H9 (cell line): ENCODE measurements around the gene CIB4. TPM values are rescaled to one million over a fixed set of nuclear protein-coding genes. Genes with fewer than 3 reads are reported as not detected.

Source experiments
- DNase-seq: peaks from one replicate; pipeline ENCODE4 v3.0.0-alpha.2; 2017
- H2AFZ ChIP-seq: one replicate; pipeline ENCODE4 v1.6.1; 2013; ENCODE audit warnings: mild to moderate bottlenecking, low read length, control low read depth, moderate library complexity
- H2AK5ac ChIP-seq: 2 replicates; pipeline ENCODE4 v1.6.1; 2013; ENCODE audit warnings: low read length, control low read depth, mixed read lengths; ENCODE audit not compliant: insufficient read length
- H2BK120ac ChIP-seq: one replicate; pipeline ENCODE4 v1.6.1; 2013; ENCODE audit warnings: low read depth, mild to moderate bottlenecking, low read length, control low read depth, inconsistent platforms; ENCODE audit not compliant: poor library complexity, severe bottlenecking
- H2BK12ac ChIP-seq: 2 replicates; pipeline ENCODE4 v1.6.1; 2013; ENCODE audit warnings: low read length, control low read depth, mixed read lengths, low read depth; ENCODE audit not compliant: insufficient read length
- H2BK15ac ChIP-seq: 2 replicates; pipeline ENCODE4 v1.6.1; 2013; ENCODE audit warnings: low read depth, low read length, control low read depth
- H2BK20ac ChIP-seq: one replicate; pipeline ENCODE4 v1.6.1; 2013; ENCODE audit warnings: low read depth, mild to moderate bottlenecking, low read length, control low read depth, inconsistent platforms; ENCODE audit not compliant: poor library complexity, severe bottlenecking
- H2BK5ac ChIP-seq: 2 replicates; pipeline ENCODE4 v1.6.1; 2013; ENCODE audit warnings: low read length, control low read depth, mixed read lengths; ENCODE audit not compliant: insufficient read length
- H3K14ac ChIP-seq: 2 replicates; pipeline ENCODE4 v1.6.1; 2013; ENCODE audit warnings: low read length, control low read depth; ENCODE audit not compliant: insufficient read depth
- H3K18ac ChIP-seq: 2 replicates; pipeline ENCODE4 v1.6.1; 2013; ENCODE audit warnings: low read depth, mild to moderate bottlenecking, mixed read lengths, low read length, control low read depth; ENCODE audit not compliant: insufficient read length
- H3K23ac ChIP-seq: 2 replicates; pipeline ENCODE4 v1.6.1; 2013; ENCODE audit warnings: low read length, control low read depth, mixed read lengths, low read depth; ENCODE audit not compliant: insufficient read length
- H3K23me2 ChIP-seq: 2 replicates; pipeline ENCODE4 v1.6.1; 2013; ENCODE audit warnings: low read depth, mild to moderate bottlenecking, mixed read lengths, low read length, control low read depth; ENCODE audit not compliant: insufficient read length, poor library complexity, severe bottlenecking
- H3K27ac ChIP-seq: 2 replicates; pipeline ENCODE4 v1.5.1; 2013; ENCODE audit warnings: low read length, control low read depth, mixed read lengths, low read depth; ENCODE audit not compliant: insufficient read length
- H3K27me3 ChIP-seq: 2 replicates; pipeline ENCODE4 v1.6.1; 2013; ENCODE audit warnings: low read length, control low read depth, inconsistent platforms; ENCODE audit not compliant: insufficient read depth
- H3K4ac ChIP-seq: 2 replicates; pipeline ENCODE4 v1.6.1; 2013; ENCODE audit warnings: low read depth, mild to moderate bottlenecking, control low read depth, inconsistent platforms, low read length, moderate library complexity
- H3K4me1 ChIP-seq: 2 replicates; pipeline ENCODE4 v1.6.1; 2013; ENCODE audit warnings: low read length, control low read depth, inconsistent platforms; ENCODE audit not compliant: insufficient read depth
- H3K4me2 ChIP-seq: 2 replicates; pipeline ENCODE4 v1.6.1; 2013; ENCODE audit warnings: low read length, control low read depth, mixed read lengths; ENCODE audit not compliant: insufficient read length, insufficient read depth
- H3K56ac ChIP-seq: 2 replicates; pipeline ENCODE4 v1.6.1; 2013; ENCODE audit warnings: low read depth, mild to moderate bottlenecking, mixed read lengths, low read length, control low read depth; ENCODE audit not compliant: insufficient read length
- H3K79me1 ChIP-seq: 2 replicates; pipeline ENCODE4 v1.6.1; 2013; ENCODE audit warnings: low read depth, mild to moderate bottlenecking, moderate library complexity, low read length, control low read depth, inconsistent platforms; ENCODE audit not compliant: insufficient read depth, poor library complexity, severe bottlenecking
- H3K79me2 ChIP-seq: 2 replicates; pipeline ENCODE4 v1.6.1; 2013; ENCODE audit warnings: low read length, control low read depth, inconsistent platforms; ENCODE audit not compliant: insufficient read depth
- H3K9ac ChIP-seq: 2 replicates; pipeline ENCODE4 v1.6.1; 2013; ENCODE audit warnings: low read length, control low read depth, mixed read lengths; ENCODE audit not compliant: insufficient read length; ENCODE audit errors: extremely low read depth
- H3K9me3 ChIP-seq: one replicate; pipeline ENCODE4 v1.6.1; 2013; ENCODE audit warnings: low read depth, low read length, inconsistent platforms; ENCODE audit not compliant: control insufficient read depth
- H3T11ph ChIP-seq: one replicate; pipeline ENCODE4 v1.6.1; 2013; ENCODE audit warnings: mild to moderate bottlenecking, low read length, control low read depth, inconsistent platforms
- H4K20me1 ChIP-seq: one replicate; pipeline ENCODE4 v1.6.1; 2013; ENCODE audit not compliant: control insufficient read depth, insufficient read length, insufficient read depth
- H4K5ac ChIP-seq: 2 replicates; pipeline ENCODE4 v1.6.1; 2013; ENCODE audit warnings: low read depth, mild to moderate bottlenecking, mixed read lengths, low read length, control low read depth; ENCODE audit not compliant: insufficient read length
- H4K8ac ChIP-seq: replicated peaks from 2 replicates; pipeline ENCODE4 v1.6.1; 2013; ENCODE audit warnings: low read length, control low read depth, mixed read lengths, low read depth; ENCODE audit not compliant: insufficient read length
- H4K91ac ChIP-seq: 2 replicates; pipeline ENCODE4 v1.6.1; 2013; ENCODE audit warnings: low read depth, mild to moderate bottlenecking, moderate library complexity, mixed read lengths, low read length, control low read depth; ENCODE audit not compliant: insufficient read length
- H3K27ac Mint-ChIP-seq, 3 experiments: 2 replicates in 2 of 3; 3 replicates in 1 of 3; pipeline ENCODE4 v1.8.0; 2020 to 2021; ENCODE audit warnings: mixed read lengths in 3 of 3, mild to moderate bottlenecking in 1 of 3, moderate library complexity in 1 of 3
- H3K27me3 Mint-ChIP-seq: 2 replicates; pipeline ENCODE4 v1.8.0; 2021; ENCODE audit warnings: low read depth, mild to moderate bottlenecking, moderate library complexity, mixed read lengths
- H3K36me3 Mint-ChIP-seq, 3 experiments: 2 replicates in 2 of 3; 3 replicates in 1 of 3; pipeline ENCODE4 v1.8.0; 2020 to 2021; ENCODE audit warnings: low read depth in 3 of 3, mixed read lengths in 3 of 3; ENCODE audit not compliant: insufficient read depth in 1 of 3
- H3K4me1 Mint-ChIP-seq, 2 experiments: 2 replicates each; pipeline ENCODE4 v1.8.0; 2020; ENCODE audit warnings: mixed read lengths in 2 of 2
- H3K4me3 Mint-ChIP-seq, 2 experiments: 2 replicates in 1 of 2; 3 replicates in 1 of 2; pipeline ENCODE4 v1.8.0; 2020 to 2021; ENCODE audit warnings: mild to moderate bottlenecking in 2 of 2, mixed read lengths in 2 of 2, moderate library complexity in 1 of 2
- H3K9me3 Mint-ChIP-seq, 2 experiments: 2 replicates in 1 of 2; 3 replicates in 1 of 2; pipeline ENCODE4 v1.8.0; 2020; ENCODE audit warnings: mild to moderate bottlenecking in 2 of 2, mixed read lengths in 2 of 2, moderate library complexity in 1 of 2
- WGBS: extraction: QIAGEN DNeasy Blood & Tissue Kit; methylation state at CpG from one replicate; pipeline ENCODE4 v1.1.7; 2013; ENCODE audit warnings: missing lambda C conversion rate, low lambda C conversion rate, mixed read lengths; ENCODE audit not compliant: insufficient read length; ENCODE audit errors: extremely low coverage; 5-methylcytosine and 5-hydroxymethylcytosine counted together
- total RNA-seq: library from RNA; stranded (reverse); gene quantifications from 2 replicates; pipeline ENCODE4 v1.2.1, GENCODE V29; 2021
- TF ChIP-seq, protein P1 (sequence below): fragments of 200-600 bp; sonication (generic); conservative IDR thresholded peaks from 3 replicates; pipeline ENCODE4 v1.8.0; 2021; ENCODE audit warnings: antibody characterized with exemption, mild to moderate bottlenecking

The CIB4 gene
- total RNA-seq, 1 experiment from 2014 or later, result not detected

DNA sequence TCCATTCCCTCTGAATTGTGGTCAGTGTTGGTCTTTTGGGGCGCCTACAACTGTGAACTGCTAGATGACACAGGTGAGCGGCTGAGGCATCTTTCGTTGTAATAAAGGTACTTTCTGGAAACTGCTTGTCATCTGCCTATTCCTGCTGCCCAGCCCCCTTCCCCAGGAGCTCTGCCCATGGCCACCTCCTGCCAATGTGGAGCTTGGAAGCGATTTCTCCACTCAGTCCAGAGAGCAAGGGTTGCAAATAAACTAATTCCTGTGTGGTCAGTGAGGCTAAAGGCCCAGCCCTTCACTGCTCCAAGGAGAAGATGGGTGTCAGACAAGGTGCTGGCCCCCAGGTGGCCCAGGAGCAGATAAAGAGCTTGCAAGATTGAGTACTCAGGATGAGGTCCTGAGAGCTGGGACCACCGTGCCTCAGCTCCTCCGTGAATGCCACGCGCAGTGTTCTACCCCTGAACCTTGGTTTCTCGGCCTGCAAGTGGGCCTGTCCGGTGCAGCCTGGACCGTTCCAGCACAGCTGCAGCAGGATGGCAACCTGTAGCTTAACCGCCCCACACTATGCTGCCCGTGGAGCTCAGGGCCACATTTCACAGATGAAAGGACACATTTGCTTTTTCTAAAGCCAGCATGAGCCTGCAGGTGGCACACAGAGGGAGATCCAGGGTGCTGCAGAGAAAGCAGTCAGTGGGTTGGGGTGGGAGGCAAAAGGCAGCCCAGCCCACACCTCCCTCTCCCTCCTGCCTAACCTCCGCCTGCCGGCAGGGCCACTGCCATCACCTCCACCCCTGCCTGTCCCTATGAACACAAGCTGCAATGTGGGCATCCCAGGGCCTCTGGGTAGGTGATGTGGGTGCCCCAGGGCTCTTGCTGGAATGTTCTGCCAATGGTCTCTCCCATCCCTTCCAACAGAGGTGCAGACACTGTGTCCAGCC lies 84.6 kb downstream of the CIB4 start:
- H4K5ac ChIP-seq, result no peak overlapping the region
- no peak overlapping the region for H3K4me2 ChIP-seq
- H2BK15ac ChIP-seq, result no peak overlapping the region
- TF ChIP-seq, protein P1, sequence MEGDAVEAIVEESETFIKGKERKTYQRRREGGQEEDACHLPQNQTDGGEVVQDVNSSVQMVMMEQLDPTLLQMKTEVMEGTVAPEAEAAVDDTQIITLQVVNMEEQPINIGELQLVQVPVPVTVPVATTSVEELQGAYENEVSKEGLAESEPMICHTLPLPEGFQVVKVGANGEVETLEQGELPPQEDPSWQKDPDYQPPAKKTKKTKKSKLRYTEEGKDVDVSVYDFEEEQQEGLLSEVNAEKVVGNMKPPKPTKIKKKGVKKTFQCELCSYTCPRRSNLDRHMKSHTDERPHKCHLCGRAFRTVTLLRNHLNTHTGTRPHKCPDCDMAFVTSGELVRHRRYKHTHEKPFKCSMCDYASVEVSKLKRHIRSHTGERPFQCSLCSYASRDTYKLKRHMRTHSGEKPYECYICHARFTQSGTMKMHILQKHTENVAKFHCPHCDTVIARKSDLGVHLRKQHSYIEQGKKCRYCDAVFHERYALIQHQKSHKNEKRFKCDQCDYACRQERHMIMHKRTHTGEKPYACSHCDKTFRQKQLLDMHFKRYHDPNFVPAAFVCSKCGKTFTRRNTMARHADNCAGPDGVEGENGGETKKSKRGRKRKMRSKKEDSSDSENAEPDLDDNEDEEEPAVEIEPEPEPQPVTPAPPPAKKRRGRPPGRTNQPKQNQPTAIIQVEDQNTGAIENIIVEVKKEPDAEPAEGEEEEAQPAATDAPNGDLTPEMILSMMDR, result no peak
- no peaks in the 10 kb centered on the region for H4K20me1 ChIP-seq
- H2AK5ac ChIP-seq, result no peak overlapping the region
- Mint-ChIP-seq H3K36me3 (no peaks in the 10 kb centered on the region), H3K9me3 (no peaks in the 10 kb centered on the region; a peak in 1 of 5 replicates), H3K4me3 (no peak overlapping the region), H3K27ac (no peak overlapping the region), H3K4me1 (peaks cover 18 to 45% of the 10 kb centered on the region in 2 experiments), H3K27me3 (peaks cover 27% of the 10 kb centered on the region)
- no CpG with 5 or more reads among the region's 15 CpGs for WGBS
- no peaks in the 10 kb centered on the region for H3K79me1 ChIP-seq
- H2AFZ ChIP-seq, result no peak overlapping the region
- H3K23ac ChIP-seq, result no peak overlapping the region
- no peak overlapping the region for H4K91ac ChIP-seq
- no peak overlapping the region for H2BK5ac ChIP-seq
- H3K9me3 ChIP-seq, result no peaks in the 10 kb centered on the region
- no peak overlapping the region for H3K18ac ChIP-seq
- no peaks in the 10 kb centered on the region for H3K4me1 ChIP-seq
- no peak overlapping the region for H2BK20ac ChIP-seq
- H3K4ac ChIP-seq, result no peak overlapping the region
- H3K23me2 ChIP-seq, result no peaks in the 10 kb centered on the region
- no peak overlapping the region; the same call in 1 of the 2 replicates for H3K14ac ChIP-seq
- H3K27ac ChIP-seq, result no peak overlapping the region
- H3T11ph ChIP-seq, result no peak overlapping the region
- no peaks in the 10 kb centered on the region for H3K27me3 ChIP-seq
- H3K79me2 ChIP-seq, result no peaks in the 10 kb centered on the region
- no peak for DNase-seq
- H2BK120ac ChIP-seq, result no peak overlapping the region
- H2BK12ac ChIP-seq, result no peak overlapping the region
- no peak overlapping the region for H4K8ac ChIP-seq
- no peak overlapping the region for H3K56ac ChIP-seq
- no peak overlapping the region for H3K9ac ChIP-seq
